ENCODE measurements around the gene TRIM29. TPM values are rescaled to one million over a fixed set of nuclear protein-coding genes. Genes with fewer than 3 reads are reported as not detected.

TRIM29 gene
- total and polyA plus RNA-seq, 9 of the 15 experiments (the other 6 are each of a cell fraction or from before 2014, with no cell fraction given), result 0.08 to 1.4 (median 0.42) TPM; not detected in 2

DNA sequence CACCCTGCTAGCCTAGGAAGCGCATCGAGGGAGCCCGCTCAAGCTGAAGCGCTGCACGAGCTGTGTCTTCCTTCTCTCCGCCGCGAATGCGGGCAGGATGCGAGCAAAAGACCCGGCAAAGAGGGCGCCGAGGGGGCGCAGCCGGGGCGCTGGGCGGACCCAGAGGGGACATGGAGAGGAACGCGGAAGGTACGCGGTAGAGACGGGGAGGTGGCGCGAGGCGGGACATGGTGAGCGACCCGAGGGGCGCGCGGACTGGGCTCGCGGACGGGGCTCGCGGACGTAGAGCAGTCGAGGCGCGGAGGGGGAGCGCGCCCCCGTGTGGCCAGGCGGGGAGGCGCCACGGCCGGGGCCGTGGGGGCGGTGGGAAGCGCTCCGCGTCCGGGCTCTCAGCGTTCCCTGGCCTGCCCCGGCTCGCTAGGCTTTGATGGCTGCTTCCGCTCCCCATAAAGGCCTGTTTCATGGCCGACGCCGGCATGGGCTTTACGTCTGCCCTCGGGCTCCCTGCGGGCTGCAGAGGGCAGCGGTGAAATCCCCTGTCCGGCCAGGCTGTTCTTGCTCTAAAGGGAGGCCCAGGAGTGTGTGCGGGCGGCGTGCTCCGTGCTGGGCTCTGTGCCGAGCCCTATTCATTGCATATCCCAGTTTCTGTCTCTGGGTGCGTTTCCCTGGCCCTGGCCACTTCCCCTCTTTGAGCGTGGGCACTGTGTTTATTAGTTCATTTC, 31.2 kb upstream of the TRIM29 start (continued):
- TF ChIP-seq, protein P1, sequence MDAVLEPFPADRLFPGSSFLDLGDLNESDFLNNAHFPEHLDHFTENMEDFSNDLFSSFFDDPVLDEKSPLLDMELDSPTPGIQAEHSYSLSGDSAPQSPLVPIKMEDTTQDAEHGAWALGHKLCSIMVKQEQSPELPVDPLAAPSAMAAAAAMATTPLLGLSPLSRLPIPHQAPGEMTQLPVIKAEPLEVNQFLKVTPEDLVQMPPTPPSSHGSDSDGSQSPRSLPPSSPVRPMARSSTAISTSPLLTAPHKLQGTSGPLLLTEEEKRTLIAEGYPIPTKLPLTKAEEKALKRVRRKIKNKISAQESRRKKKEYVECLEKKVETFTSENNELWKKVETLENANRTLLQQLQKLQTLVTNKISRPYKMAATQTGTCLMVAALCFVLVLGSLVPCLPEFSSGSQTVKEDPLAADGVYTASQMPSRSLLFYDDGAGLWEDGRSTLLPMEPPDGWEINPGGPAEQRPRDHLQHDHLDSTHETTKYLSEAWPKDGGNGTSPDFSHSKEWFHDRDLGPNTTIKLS (IDR thresholded peaks at IDR 0.05; ENCODE audit: borderline replicate concordance, low read depth), result no peak
- TF ChIP-seq ZBTB1 (CRISPR knock-in tag; IDR thresholded peaks at IDR 0.05; ENCODE audit: borderline replicate concordance, low read depth) (0 out of 2 replicates have a peak, but pooled peaks have one; percentile 24), RAD21 (CRISPR knock-in tag; conservative IDR thresholded peaks at IDR 0.05 in 1 of 2, IDR thresholded peaks at IDR 0.05 in 1 of 2) (peak; percentile 54 to 62), GABPB1 (CRISPR knock-in tag; IDR thresholded peaks at IDR 0.05) (no peak), BACH1 (tag; IDR thresholded peaks at IDR 0.05) (no peak), ZBTB7A (IDR thresholded peaks at IDR 0.05; ENCODE audit: borderline replicate concordance, control insufficient read depth, low read depth, low read length) (peak; percentile 74; the same call in 1 of the 2 replicates), CCNT2 (IDR thresholded peaks at IDR 0.05; ENCODE audit: borderline replicate concordance, extremely low read depth, insufficient read length, low read depth, low read length) (no peak), MXI1 (IDR thresholded peaks at IDR 0.05; ENCODE audit: low read depth, low read length) (no peak), EWSR1 (IDR thresholded peaks at IDR 0.05; ENCODE audit: borderline replicate concordance, low read depth, partially characterized antibody) (no peak), EP300 (IDR thresholded peaks at IDR 0.05; ENCODE audit: low read length) (no peak), OTX1 (CRISPR knock-in tag; IDR thresholded peaks at IDR 0.05) (no peak), ZNF324 (CRISPR knock-in tag; IDR thresholded peaks at IDR 0.05) (no peak), ZZZ3 (IDR thresholded peaks at IDR 0.05) (no peak), MAFF (IDR thresholded peaks at IDR 0.05; ENCODE audit: low read length) (no peak), CREM (IDR thresholded peaks at IDR 0.05; ENCODE audit: low read depth) (peak; percentile 33; the same call in 1 of the 2 replicates), ATF7 (IDR thresholded peaks at IDR 0.05) (no peak), HDAC2 (IDR thresholded peaks at IDR 0.05) (no peak), SOX6 (IDR thresholded peaks at IDR 0.05) (no peak), SAFB (IDR thresholded peaks at IDR 0.05; ENCODE audit: borderline replicate concordance, low read depth, low read length) (peak; percentile 41; the same call in 1 of the 2 replicates)
- TF ChIP-seq, protein P2, sequence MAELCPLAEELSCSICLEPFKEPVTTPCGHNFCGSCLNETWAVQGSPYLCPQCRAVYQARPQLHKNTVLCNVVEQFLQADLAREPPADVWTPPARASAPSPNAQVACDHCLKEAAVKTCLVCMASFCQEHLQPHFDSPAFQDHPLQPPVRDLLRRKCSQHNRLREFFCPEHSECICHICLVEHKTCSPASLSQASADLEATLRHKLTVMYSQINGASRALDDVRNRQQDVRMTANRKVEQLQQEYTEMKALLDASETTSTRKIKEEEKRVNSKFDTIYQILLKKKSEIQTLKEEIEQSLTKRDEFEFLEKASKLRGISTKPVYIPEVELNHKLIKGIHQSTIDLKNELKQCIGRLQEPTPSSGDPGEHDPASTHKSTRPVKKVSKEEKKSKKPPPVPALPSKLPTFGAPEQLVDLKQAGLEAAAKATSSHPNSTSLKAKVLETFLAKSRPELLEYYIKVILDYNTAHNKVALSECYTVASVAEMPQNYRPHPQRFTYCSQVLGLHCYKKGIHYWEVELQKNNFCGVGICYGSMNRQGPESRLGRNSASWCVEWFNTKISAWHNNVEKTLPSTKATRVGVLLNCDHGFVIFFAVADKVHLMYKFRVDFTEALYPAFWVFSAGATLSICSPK (IDR thresholded peaks at IDR 0.05; ENCODE audit: borderline replicate concordance), result no peak
- TF ChIP-seq, protein P3, sequence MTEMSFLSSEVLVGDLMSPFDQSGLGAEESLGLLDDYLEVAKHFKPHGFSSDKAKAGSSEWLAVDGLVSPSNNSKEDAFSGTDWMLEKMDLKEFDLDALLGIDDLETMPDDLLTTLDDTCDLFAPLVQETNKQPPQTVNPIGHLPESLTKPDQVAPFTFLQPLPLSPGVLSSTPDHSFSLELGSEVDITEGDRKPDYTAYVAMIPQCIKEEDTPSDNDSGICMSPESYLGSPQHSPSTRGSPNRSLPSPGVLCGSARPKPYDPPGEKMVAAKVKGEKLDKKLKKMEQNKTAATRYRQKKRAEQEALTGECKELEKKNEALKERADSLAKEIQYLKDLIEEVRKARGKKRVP (CRISPR knock-in tag; IDR thresholded peaks at IDR 0.05), result no peak
- TF ChIP-seq, protein P4, sequence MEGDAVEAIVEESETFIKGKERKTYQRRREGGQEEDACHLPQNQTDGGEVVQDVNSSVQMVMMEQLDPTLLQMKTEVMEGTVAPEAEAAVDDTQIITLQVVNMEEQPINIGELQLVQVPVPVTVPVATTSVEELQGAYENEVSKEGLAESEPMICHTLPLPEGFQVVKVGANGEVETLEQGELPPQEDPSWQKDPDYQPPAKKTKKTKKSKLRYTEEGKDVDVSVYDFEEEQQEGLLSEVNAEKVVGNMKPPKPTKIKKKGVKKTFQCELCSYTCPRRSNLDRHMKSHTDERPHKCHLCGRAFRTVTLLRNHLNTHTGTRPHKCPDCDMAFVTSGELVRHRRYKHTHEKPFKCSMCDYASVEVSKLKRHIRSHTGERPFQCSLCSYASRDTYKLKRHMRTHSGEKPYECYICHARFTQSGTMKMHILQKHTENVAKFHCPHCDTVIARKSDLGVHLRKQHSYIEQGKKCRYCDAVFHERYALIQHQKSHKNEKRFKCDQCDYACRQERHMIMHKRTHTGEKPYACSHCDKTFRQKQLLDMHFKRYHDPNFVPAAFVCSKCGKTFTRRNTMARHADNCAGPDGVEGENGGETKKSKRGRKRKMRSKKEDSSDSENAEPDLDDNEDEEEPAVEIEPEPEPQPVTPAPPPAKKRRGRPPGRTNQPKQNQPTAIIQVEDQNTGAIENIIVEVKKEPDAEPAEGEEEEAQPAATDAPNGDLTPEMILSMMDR (IDR thresholded peaks at IDR 0.05 in 2 of 3, conservative IDR thresholded peaks at IDR 0.05 in 1 of 3; ENCODE audit: insufficient read depth in 2 of 3, low read depth in 1 of 3, low read length in 3 of 3), result peak; percentile 74 to 86 (median 77)
